ENCODE measurements around the gene SCUBE3.

GRCh38 chr6:35167505-35167904, 46.3 kb upstream of the SCUBE3 start:
- no peak for TF ChIP-seq CTCF (IDR thresholded peaks at IDR 0.05; ENCODE audit: insufficient read depth, low read length, poor library complexity, severe bottlenecking)
- TF ChIP-seq EZH2phosphoT487 (conservative IDR thresholded peaks at IDR 0.05; ENCODE audit: low read length): no peak
